Stimulated activated CD4-positive, alpha-beta T cell treated with anti-CD3 and anti-CD28 coated beads, TNF-alpha, amount 100 ng/mL, for 1 hour (primary cell): ENCODE results near the gene NUP62.
"Not testable (repeated sequence)": the region's sequence is repeated elsewhere in the genome, so short reads cannot be mapped to it uniquely, and the experiment has no call there.

Experiments used
- DNase-seq, 3 donors: peaks; one replicate each; pipeline ENCODE4 v3.0.0-alpha.2; 2020; ENCODE audit warnings: low read depth in 3 of 3, low spot score in 1 of 3

NUP62 gene

GRCh38 chr19:49952479-49952836 is 23.2 kb upstream of the NUP62 start:
- no peak for DNase-seq

- no peak for DNase-seq
These were observed 22.6 kb upstream of the NUP62 start for GRCh38 chr19:49951806-49952478.

GRCh38 chr19:49950956-49951526 is 21.7 kb upstream of the NUP62 start:
- no peak for DNase-seq

- DNase-seq, result no peak
These were observed 21.3 kb upstream of the NUP62 start for GRCh38 chr19:49950590-49950948.

- no peak for DNase-seq
These were observed 20.7 kb upstream of the NUP62 start for GRCh38 chr19:49949742-49950589.

GRCh38 chr19:49946415-49946814 is 17.1 kb upstream of the NUP62 start:
- DNase-seq, result no peak

- DNase-seq, result not testable (repeated sequence)
These were observed 15.3 kb upstream of the NUP62 start for GRCh38 chr19:49944567-49944966.

- DNase-seq, result no peak
These were observed 11.1 kb upstream of the NUP62 start for GRCh38 chr19:49940482-49940791.

- DNase-seq, result no peak
These were observed 10.6 kb upstream of the NUP62 start for GRCh38 chr19:49939721-49940481.

GRCh38 chr19:49938662-49939061 is 9.4 kb upstream of the NUP62 start:
- DNase-seq, result no peak

GRCh38 chr19:49937750-49938381 is 8.6 kb upstream of the NUP62 start:
- peak; percentile 38 to 77 (median 59) for DNase-seq

- DNase-seq, result no peak
These were observed 7.2 kb upstream of the NUP62 start for GRCh38 chr19:49936549-49936948.

- no peak for DNase-seq
These were observed 4.3 kb upstream of the NUP62 start for GRCh38 chr19:49933643-49934042.

- DNase-seq, result no peak
These were observed 3.4 kb upstream of the NUP62 start for GRCh38 chr19:49932731-49933131.

- DNase-seq, result no peak
These were observed 2.7 kb upstream of the NUP62 start for GRCh38 chr19:49932041-49932451.

- DNase-seq, result no peak
These were observed 2.2 kb upstream of the NUP62 start for GRCh38 chr19:49931293-49932040.

GRCh38 chr19:49930483-49931011 is 1.2 kb upstream of the NUP62 start:
- DNase-seq, result no peak

- DNase-seq, result peak; percentile 74 to 88 (median 82)
These were observed 543 bp upstream of the NUP62 start for GRCh38 chr19:49929611-49930482.

GRCh38 chr19:49927526-49928264 is 1.6 kb downstream of the NUP62 start:
- DNase-seq, result no peak
